Kidney (tissue), 14 donors: ENCODE results near the gene DRD4. TPM values are rescaled to one million over a fixed set of nuclear protein-coding genes. Genes with fewer than 3 reads are reported as not detected.

Experiments
- DNase-seq, 5 donors: peaks; one replicate each; pipeline ENCODE4 v3.0.0-alpha.2; 2013 to 2020
- FAIRE-seq: peaks from 2 replicates; lab custom pipeline; 2012; peaks lifted over from hg19 to GRCh38; lab: Jason Lieb, UNC
- H3K27ac ChIP-seq, 2 donors: one replicate each; pipeline ENCODE4 v1.7.0; 2013; ENCODE audit warnings: low read depth in 2 of 2, low read length in 2 of 2, inconsistent platforms in 1 of 2
- H3K27me3 ChIP-seq: one replicate; pipeline ENCODE4 v1.7.1; 2013; ENCODE audit warnings: low read length, inconsistent platforms; ENCODE audit not compliant: control insufficient read depth, insufficient read depth
- H3K36me3 ChIP-seq, 3 donors: one replicate each; pipeline versions ENCODE4 v1.7.0 to v1.7.1; 2013; ENCODE audit warnings: low read length in 3 of 3, control low read depth in 1 of 3, inconsistent platforms in 1 of 3; ENCODE audit not compliant: insufficient read depth in 3 of 3, control insufficient read depth in 2 of 3
- H3K4me1 ChIP-seq, 3 donors: one replicate each; pipeline versions ENCODE4 v1.7.0 to v1.7.1; 2013; ENCODE audit warnings: low read length in 3 of 3, inconsistent platforms in 1 of 3, low read depth in 1 of 3; ENCODE audit not compliant: control insufficient read depth in 2 of 3, insufficient read depth in 2 of 3
- H3K4me3 ChIP-seq, 3 donors: one replicate each; pipeline versions ENCODE4 v1.7.0 to v1.8.1; 2013; ENCODE audit warnings: low read length in 3 of 3, control low read depth in 1 of 3, inconsistent platforms in 1 of 3
- H3K9ac ChIP-seq, 3 donors: one replicate each; pipeline versions ENCODE4 v1.7.0 to v1.7.1; 2013; ENCODE audit warnings: low read length in 3 of 3, control low read depth in 1 of 3, inconsistent platforms in 1 of 3
- H3K9me3 ChIP-seq, 3 donors: one replicate each; pipeline versions ENCODE4 v1.7.0 to v1.7.1; 2013; ENCODE audit warnings: low read length in 3 of 3, control low read depth in 1 of 3, inconsistent platforms in 1 of 3; ENCODE audit not compliant: control insufficient read depth in 2 of 3, insufficient read depth in 1 of 3
- CTCF ChIP-seq: IDR thresholded peaks from 3 replicates; pipeline ENCODE4 v1.5.1; 2012; ENCODE audit warnings: mild to moderate bottlenecking, moderate library complexity, borderline replicate concordance; ENCODE audit not compliant: insufficient read depth; ENCODE audit errors: extremely low read depth
- intact Hi-C: fragments of 100-400 bp; cut with DNase I; formaldehyde crosslinking; loops from one replicate; pipeline ENCODE4 v1.11.1; 2022
- polyA plus RNA-seq: library from polyadenylated mRNA; stranded (reverse); fragments of 350-450 nt; fragmentation: Illumina TruSeq; extraction: RNeasy Lipid Tissue Mini Kit (QIAGEN cat#74804); gene quantifications from one replicate; pipeline ENCODE4 v1.2.3, GENCODE V29; 2014; ENCODE audit warnings: low read depth, low replicate concordance; ENCODE audit not compliant: insufficient read depth
- total RNA-seq: library from RNA; stranded (reverse); fragmentation: NEBNext Ultra II Directional; extraction: Animal tissue kit (Norgen Biotek cat#: 25700); gene quantifications from one replicate; pipeline ENCODE4 v1.2.1, GENCODE V29; 2021
- donor health status: control.
- donor health status: control.
- donor health status: control.
- donor health status: control.
- donor health status: control.
- donor health status: DM: yes; HTN: yes; CAD: no.
- donor health status: Normal renal cell carcinoma (clear cell type).

Gene DRD4
- total and polyA plus RNA-seq, 2 donors from 2014 or later: 0.47 to 1.1 TPM

DNA sequence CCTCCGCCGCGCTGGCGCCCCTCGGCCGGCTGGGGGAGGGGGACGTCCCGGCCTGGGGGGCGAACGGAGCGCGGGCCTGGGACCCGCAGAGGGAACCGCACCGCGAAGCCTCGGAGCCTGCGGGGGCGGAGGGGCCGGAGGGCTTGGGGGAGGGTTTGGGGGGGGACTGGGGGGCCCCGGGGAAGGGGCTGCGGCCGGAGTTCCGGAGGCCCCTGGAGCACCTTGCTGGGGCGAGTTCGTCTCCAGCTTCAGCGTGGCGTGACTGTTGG lies 9.8 kb upstream of the DRD4 start:
- Histone ChIP-seq H3K4me3 (no peak overlapping the region), H3K9ac (no peak overlapping the region), H3K27ac (no peak overlapping the region), H3K9me3 (no peaks in the 10 kb centered on the region), H3K36me3 (no peaks in the 10 kb centered on the region), H3K27me3 (peaks cover 4% of the 10 kb centered on the region), H3K4me1 (no peaks in the 10 kb centered on the region)
- TF ChIP-seq CTCF: no peak
- intact Hi-C loops: no loop called here
- DNase-seq: peak in 2 of 5 donors; percentile 50 to 57
- no peak for FAIRE-seq

GRCh38 chr11:628056-628455 lies 9.0 kb upstream of the DRD4 start:
- no peaks in the 10 kb centered on the region for H3K36me3 ChIP-seq
- H3K27ac ChIP-seq: no peak overlapping the region
- peaks cover 4% of the 10 kb centered on the region for H3K27me3 ChIP-seq
- no peaks in the 10 kb centered on the region for H3K9me3 ChIP-seq
- no peak overlapping the region for H3K4me3 ChIP-seq
- no peaks in the 10 kb centered on the region for H3K4me1 ChIP-seq
- intact Hi-C loops: no loop called here
- H3K9ac ChIP-seq: no peak overlapping the region
- no peak for TF ChIP-seq CTCF
- DNase-seq (peak in 2 of 5 donors; percentile 55 to 65), FAIRE-seq (no peak)

DNA sequence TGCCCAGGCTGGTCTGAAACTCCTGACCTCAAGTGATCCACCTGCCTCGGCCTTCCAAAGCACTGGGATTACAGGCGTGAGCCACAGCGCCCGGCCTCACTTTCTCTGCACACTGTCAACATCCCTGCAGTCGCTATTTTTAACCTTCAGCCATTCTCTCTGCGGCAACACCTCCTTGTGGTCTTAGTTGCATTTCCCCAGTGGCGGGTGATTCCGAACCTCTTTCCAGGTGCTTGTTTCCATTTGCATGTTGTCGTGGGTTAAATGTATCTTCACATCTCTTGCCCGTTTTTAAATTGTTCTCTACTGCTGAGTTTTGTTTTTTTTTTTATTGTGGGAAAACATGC lies 7.9 kb upstream of the DRD4 start:
- H3K4me1 ChIP-seq: no peaks in the 10 kb centered on the region
- H3K9ac ChIP-seq: no peak overlapping the region
- H3K4me3 ChIP-seq: no peak overlapping the region
- H3K36me3 ChIP-seq: no peaks in the 10 kb centered on the region
- FAIRE-seq (no peak), DNase-seq (peak in 1 of 5 donors; percentile 53)
- peaks cover 4% of the 10 kb centered on the region for H3K27me3 ChIP-seq
- intact Hi-C loops: no loop called here
- H3K9me3 ChIP-seq: no peaks in the 10 kb centered on the region
- H3K27ac ChIP-seq: no peak overlapping the region
- TF ChIP-seq CTCF: no peak

GRCh38 chr11:630871-631270 lies 6.2 kb upstream of the DRD4 start:
- FAIRE-seq: no peak
- peaks cover 4% of the 10 kb centered on the region for H3K27me3 ChIP-seq
- H3K4me3 ChIP-seq: no peak overlapping the region

More at GRCh38 chr11:630871-631270, 6.2 kb upstream of the DRD4 start:
- H3K27ac ChIP-seq: no peak overlapping the region
- TF ChIP-seq CTCF: no peak
- no peaks in the 10 kb centered on the region for H3K36me3 ChIP-seq
- H3K4me1 ChIP-seq: no peaks in the 10 kb centered on the region
- DNase-seq: no peak
- intact Hi-C loops: no loop called here
- no peak overlapping the region for H3K9ac ChIP-seq
- no peaks in the 10 kb centered on the region for H3K9me3 ChIP-seq
